ENCODE results near the gene MKRN1. TPM values are rescaled to one million over a fixed set of nuclear protein-coding genes. Genes with fewer than 3 reads are reported as not detected.

MKRN1 gene
- total RNA-seq, 1 donor from 2014 or later, result 138 TPM

GRCh38 chr7:140484951-140485499, 5.7 kb upstream of the MKRN1 start:
- DNase-seq, result no peak
- TF ChIP-seq, protein P1, sequence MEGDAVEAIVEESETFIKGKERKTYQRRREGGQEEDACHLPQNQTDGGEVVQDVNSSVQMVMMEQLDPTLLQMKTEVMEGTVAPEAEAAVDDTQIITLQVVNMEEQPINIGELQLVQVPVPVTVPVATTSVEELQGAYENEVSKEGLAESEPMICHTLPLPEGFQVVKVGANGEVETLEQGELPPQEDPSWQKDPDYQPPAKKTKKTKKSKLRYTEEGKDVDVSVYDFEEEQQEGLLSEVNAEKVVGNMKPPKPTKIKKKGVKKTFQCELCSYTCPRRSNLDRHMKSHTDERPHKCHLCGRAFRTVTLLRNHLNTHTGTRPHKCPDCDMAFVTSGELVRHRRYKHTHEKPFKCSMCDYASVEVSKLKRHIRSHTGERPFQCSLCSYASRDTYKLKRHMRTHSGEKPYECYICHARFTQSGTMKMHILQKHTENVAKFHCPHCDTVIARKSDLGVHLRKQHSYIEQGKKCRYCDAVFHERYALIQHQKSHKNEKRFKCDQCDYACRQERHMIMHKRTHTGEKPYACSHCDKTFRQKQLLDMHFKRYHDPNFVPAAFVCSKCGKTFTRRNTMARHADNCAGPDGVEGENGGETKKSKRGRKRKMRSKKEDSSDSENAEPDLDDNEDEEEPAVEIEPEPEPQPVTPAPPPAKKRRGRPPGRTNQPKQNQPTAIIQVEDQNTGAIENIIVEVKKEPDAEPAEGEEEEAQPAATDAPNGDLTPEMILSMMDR (IDR thresholded peaks at IDR 0.05; ENCODE audit: partially characterized antibody, unreplicated experiment), result no peak
- no peaks in the 10 kb centered on the region for H3K36me3 Mint-ChIP-seq (ENCODE audit: unreplicated experiment)
- no peaks in the 10 kb centered on the region for H3K9me3 Mint-ChIP-seq (ENCODE audit: unreplicated experiment)
- H3K27ac Mint-ChIP-seq (ENCODE audit: unreplicated experiment), result no peak overlapping the region
- no peak overlapping the region for H3K4me3 Mint-ChIP-seq (ENCODE audit: unreplicated experiment)
- peaks cover 2% of the 10 kb centered on the region for H3K27me3 Mint-ChIP-seq (ENCODE audit: unreplicated experiment)
- H3K4me1 Mint-ChIP-seq (ENCODE audit: low read depth, unreplicated experiment), result peaks cover 3% of the 10 kb centered on the region

DNA sequence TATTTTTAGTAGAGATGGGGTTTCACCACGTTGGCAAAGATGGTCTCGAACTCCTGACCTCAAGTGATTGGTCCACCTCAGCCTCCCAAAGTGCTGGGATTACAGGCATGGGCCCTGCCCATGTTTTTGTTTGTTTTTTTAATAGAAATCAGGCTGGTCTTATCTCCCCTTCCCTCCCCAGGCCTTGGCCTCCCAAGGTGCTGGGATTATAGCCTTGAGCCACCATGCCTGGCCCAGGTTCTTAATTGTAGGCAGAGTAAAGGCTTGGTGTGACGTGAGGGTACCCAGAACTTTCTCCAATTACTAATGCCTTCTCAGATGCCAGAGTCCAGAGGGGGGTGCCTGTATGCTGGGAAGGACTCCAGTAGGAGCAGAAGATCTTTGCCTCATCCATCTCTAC, 5.2 kb upstream of the MKRN1 start:
- peaks cover 3% of the 10 kb centered on the region for H3K4me1 Mint-ChIP-seq (ENCODE audit: low read depth, unreplicated experiment)
- DNase-seq, result no peak
- no peaks in the 10 kb centered on the region for H3K9me3 Mint-ChIP-seq (ENCODE audit: unreplicated experiment)
- no peak overlapping the region for H3K27ac Mint-ChIP-seq (ENCODE audit: unreplicated experiment)
- H3K4me3 Mint-ChIP-seq (ENCODE audit: unreplicated experiment), result no peak overlapping the region
- peaks cover 7% of the 10 kb centered on the region for H3K27me3 Mint-ChIP-seq (ENCODE audit: unreplicated experiment)
- TF ChIP-seq, protein P1 (IDR thresholded peaks at IDR 0.05; ENCODE audit: partially characterized antibody, unreplicated experiment), result no peak
- no peaks in the 10 kb centered on the region for H3K36me3 Mint-ChIP-seq (ENCODE audit: unreplicated experiment)

GRCh38 chr7:140479739-140480084, 407 bp upstream of the MKRN1 start:
- Mint-ChIP-seq H3K4me3 (ENCODE audit: unreplicated experiment) (peak overlapping the region; percentile 92), H3K9me3 (ENCODE audit: unreplicated experiment) (peaks cover 11% of the 10 kb centered on the region), H3K27ac (ENCODE audit: unreplicated experiment) (peak overlapping the region; percentile 70), H3K4me1 (ENCODE audit: low read depth, unreplicated experiment) (peaks cover 6% of the 10 kb centered on the region), H3K36me3 (ENCODE audit: unreplicated experiment) (no peaks in the 10 kb centered on the region), H3K27me3 (ENCODE audit: unreplicated experiment) (peaks cover 12% of the 10 kb centered on the region)
- TF ChIP-seq, protein P1 (IDR thresholded peaks at IDR 0.05; ENCODE audit: partially characterized antibody, unreplicated experiment), result no peak
- no peak for DNase-seq

- Mint-ChIP-seq H3K9me3 (ENCODE audit: unreplicated experiment) (peaks cover 11% of the 10 kb centered on the region), H3K27ac (ENCODE audit: unreplicated experiment) (peak overlapping the region; percentile 95), H3K4me3 (ENCODE audit: unreplicated experiment) (peak overlapping the region; percentile 95), H3K27me3 (ENCODE audit: unreplicated experiment) (peaks cover 12% of the 10 kb centered on the region), H3K36me3 (ENCODE audit: unreplicated experiment) (no peaks in the 10 kb centered on the region), H3K4me1 (ENCODE audit: low read depth, unreplicated experiment) (peaks cover 6% of the 10 kb centered on the region)
- TF ChIP-seq, protein P1 (IDR thresholded peaks at IDR 0.05; ENCODE audit: partially characterized antibody, unreplicated experiment), result no peak
- peak; percentile 70 for DNase-seq
These were observed 851 bp downstream of the MKRN1 start for GRCh38 chr7:140478246-140479061.

- Mint-ChIP-seq H3K4me1 (ENCODE audit: low read depth, unreplicated experiment) (peaks cover 6% of the 10 kb centered on the region), H3K9me3 (ENCODE audit: unreplicated experiment) (peaks cover 11% of the 10 kb centered on the region), H3K27me3 (ENCODE audit: unreplicated experiment) (peaks cover 12% of the 10 kb centered on the region), H3K27ac (ENCODE audit: unreplicated experiment) (no peak overlapping the region), H3K4me3 (ENCODE audit: unreplicated experiment) (peak overlapping the region; percentile 95), H3K36me3 (ENCODE audit: unreplicated experiment) (no peaks in the 10 kb centered on the region)
- TF ChIP-seq, protein P1 (IDR thresholded peaks at IDR 0.05; ENCODE audit: partially characterized antibody, unreplicated experiment), result no peak
- no peak for DNase-seq
These were observed 2.5 kb downstream of the MKRN1 start for GRCh38 chr7:140476698-140477261.

All from glutamatergic neuron (in vitro differentiated cells).